Measurements from ENCODE around the gene AKAIN1.
A peak's percentile ranks its signal among the peaks of the same experiment; 100 is the strongest.

The AKAIN1 gene

GRCh38 chr18:5197032-5197434 is at the start of gene AKAIN1:
Gene AKAIN1, minus strand, starts transcription at chr18:5197257. Its CDS starts 204 bp downstream, at chr18:5197053.
- DNase-seq (ENCODE audit: low read depth): peak; percentile 27
- no peak within 1 kb of the TSS for H3K4me3 ChIP-seq (ENCODE audit: low read length)
- TF ChIP-seq CTCF (conservative IDR thresholded peaks at IDR 0.05; ENCODE audit: low read length): no peak

- no peak for DNase-seq (ENCODE audit: low read depth)
- H3K4me3 ChIP-seq (ENCODE audit: low read length): no peak overlapping the region
- TF ChIP-seq CTCF (conservative IDR thresholded peaks at IDR 0.05; ENCODE audit: low read length): no peak
These were observed 47.9 kb upstream of the AKAIN1 start for GRCh38 chr18:5244941-5245340.

- no peak for DNase-seq (ENCODE audit: low read depth)
- TF ChIP-seq CTCF (conservative IDR thresholded peaks at IDR 0.05; ENCODE audit: low read length): no peak
- H3K4me3 ChIP-seq (ENCODE audit: low read length): peak overlapping the region; percentile 82
These were observed 42.4 kb upstream of the AKAIN1 start for GRCh38 chr18:5239447-5239846.

GRCh38 chr18:5238371-5238976 is 41.4 kb upstream of the AKAIN1 start:
- DNase-seq (ENCODE audit: low read depth): peak; percentile 25
- H3K4me3 ChIP-seq (ENCODE audit: low read length): peak overlapping the region; percentile 82
- no peak for TF ChIP-seq CTCF (conservative IDR thresholded peaks at IDR 0.05; ENCODE audit: low read length)

- peak overlapping the region; percentile 82 for H3K4me3 ChIP-seq (ENCODE audit: low read length)
These were observed 40.8 kb upstream of the AKAIN1 start for GRCh38 chr18:5237723-5238370.

GRCh38 chr18:5237083-5237722 is 40.1 kb upstream of the AKAIN1 start:
- peak; percentile 13 for DNase-seq (ENCODE audit: low read depth)
- TF ChIP-seq CTCF (conservative IDR thresholded peaks at IDR 0.05; ENCODE audit: low read length): no peak
- peak overlapping the region; percentile 82 for H3K4me3 ChIP-seq (ENCODE audit: low read length)

More at GRCh38 chr18:5237723-5238370, 40.8 kb upstream of the AKAIN1 start:
- DNase-seq (ENCODE audit: low read depth): peak; percentile 90
- TF ChIP-seq CTCF (conservative IDR thresholded peaks at IDR 0.05; ENCODE audit: low read length): peak; percentile 33
